Skeletal muscle cell (primary cell): ENCODE data around the gene TRAF3IP1.

Experiments used
- DNase-seq: peaks from one replicate; pipeline ENCODE4 v3.0.0-alpha.2; 2010; ENCODE audit warnings: low read depth
- H3K4me3 ChIP-seq: 2 replicates; pipeline ENCODE4 v1.5.1; 2011; ENCODE audit warnings: low read depth, mild to moderate bottlenecking, control low read depth, low read length, moderate library complexity

Gene TRAF3IP1

GRCh38 chr2:238336151-238336550, 15.8 kb downstream of the TRAF3IP1 start:
- DNase-seq = no peak
- no peak overlapping the region for H3K4me3 ChIP-seq

DNA sequence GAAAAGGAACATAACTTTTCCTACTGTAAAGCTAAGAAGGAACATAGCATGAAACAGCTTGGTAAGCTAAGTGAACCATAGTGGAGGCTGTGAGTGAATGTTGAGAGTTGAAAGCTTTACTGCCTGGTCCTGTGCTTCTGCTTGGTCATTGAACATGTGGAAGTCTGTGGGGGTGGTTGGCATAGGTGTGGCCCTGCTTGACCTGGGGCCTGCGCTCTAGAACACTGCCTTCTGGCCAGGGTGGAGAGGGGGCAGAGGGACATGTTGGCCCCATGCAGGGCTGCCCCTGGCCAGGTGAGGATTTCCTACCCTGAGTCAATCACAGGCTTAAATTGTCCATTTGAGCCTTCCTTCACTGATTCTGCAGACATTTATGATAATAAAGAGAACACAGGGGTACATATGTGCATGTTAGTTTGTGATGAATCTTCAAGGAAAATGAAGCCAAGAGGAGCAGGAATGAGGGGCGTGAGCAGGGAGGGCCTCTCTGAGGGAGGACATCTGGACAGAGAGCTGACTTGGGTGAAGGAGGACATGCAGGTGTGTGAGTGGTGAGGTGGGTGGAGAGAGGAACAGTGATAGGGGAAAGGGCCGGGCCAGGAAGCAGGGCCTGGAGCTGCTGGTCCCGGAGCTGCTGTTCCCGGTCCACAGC, 16.6 kb downstream of the TRAF3IP1 start:
- no peak for DNase-seq

DNA sequence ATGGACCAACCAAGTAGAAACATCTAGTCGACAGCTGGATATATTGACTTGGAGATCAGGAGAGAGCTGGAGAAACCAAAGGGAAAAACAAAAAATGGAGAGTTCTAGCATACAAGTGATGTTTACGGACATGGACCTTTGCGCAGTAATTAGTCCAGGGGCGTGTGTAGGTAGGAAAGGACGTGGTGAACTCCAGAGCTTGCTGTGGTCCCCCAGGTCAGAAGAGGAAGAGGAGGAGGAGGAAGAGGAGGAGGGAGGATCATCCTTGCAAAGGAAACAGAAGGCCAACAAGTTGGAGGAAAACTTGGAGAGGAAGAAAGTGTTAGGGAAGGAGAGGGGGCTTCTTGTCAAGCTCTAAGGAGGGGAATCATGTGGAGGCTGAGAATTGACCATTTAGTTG, 17.5 kb downstream of the TRAF3IP1 start:
- no peak for DNase-seq
- no peak overlapping the region for H3K4me3 ChIP-seq

More for the DNA sequence above, 16.6 kb downstream of the TRAF3IP1 start:
- no peak overlapping the region for H3K4me3 ChIP-seq

GRCh38 chr2:238338710-238339394, 18.5 kb downstream of the TRAF3IP1 start:
- no peak for DNase-seq
- H3K4me3 ChIP-seq = no peak overlapping the region

DNA sequence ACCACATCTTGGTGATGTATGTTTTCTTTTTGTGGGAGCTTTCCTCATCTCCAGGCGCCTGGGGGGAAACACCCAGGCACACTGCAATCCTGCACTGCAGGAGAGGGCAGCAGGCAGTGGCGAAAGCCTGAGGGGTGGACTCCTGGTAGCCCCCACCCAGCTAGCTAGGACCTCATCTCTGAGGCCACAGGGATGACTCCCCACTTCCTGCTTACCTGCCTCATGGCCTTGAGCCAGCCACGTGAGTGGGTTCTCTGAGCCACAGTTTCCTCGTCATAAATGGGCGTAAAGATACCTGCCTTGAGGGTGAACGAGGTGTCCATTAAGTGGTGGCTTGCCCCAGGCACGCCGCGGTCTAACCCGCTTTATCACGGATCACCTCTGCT, 19.1 kb downstream of the TRAF3IP1 start:
- no peak for DNase-seq
- no peak overlapping the region for H3K4me3 ChIP-seq

DNA sequence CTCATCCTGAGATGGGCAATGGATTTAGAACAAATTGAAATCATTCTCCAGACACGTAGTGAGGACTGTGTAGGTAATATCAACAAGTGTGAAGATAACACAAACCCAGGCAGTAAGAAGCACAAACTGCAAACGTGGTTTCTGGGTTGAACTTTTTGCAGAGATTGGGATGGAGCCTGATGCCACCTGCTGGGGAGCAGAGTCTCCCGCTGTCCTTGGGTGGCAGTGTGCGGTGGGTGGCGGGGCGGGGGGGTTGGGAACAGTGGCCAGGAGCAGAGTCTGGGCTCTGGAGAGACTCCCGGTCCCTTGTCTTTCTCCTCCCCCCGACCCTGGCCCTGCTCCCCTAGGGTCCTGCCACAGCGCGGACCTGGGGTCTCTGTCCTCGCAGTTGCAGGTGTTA, 19.5 kb downstream of the TRAF3IP1 start:
- no peak overlapping the region for H3K4me3 ChIP-seq
- DNase-seq = no peak

GRCh38 chr2:238341536-238341935, 21.2 kb downstream of the TRAF3IP1 start:
- no peak overlapping the region for H3K4me3 ChIP-seq
- DNase-seq = no peak

DNA sequence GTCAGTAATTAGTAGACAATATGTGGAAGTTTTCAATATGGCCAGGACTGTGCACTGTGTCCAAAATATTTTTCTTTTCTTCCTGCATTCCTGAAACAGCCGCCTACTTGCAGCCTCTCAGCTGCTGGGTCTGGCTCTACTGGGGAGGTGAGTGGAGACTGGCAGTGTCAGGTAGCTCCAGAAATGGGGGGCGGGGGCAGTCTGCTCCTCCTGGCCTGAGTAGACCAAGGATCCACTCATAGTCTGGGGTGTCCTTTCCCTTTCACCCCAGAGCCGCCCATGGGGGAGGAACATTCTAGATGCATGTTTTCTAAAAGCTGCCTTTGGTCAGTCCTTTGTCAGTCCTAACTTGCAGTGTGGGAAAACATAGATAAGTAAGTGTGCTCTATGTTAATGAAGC, 23.7 kb downstream of the TRAF3IP1 start:
- DNase-seq = no peak
- H3K4me3 ChIP-seq = no peak overlapping the region

DNA sequence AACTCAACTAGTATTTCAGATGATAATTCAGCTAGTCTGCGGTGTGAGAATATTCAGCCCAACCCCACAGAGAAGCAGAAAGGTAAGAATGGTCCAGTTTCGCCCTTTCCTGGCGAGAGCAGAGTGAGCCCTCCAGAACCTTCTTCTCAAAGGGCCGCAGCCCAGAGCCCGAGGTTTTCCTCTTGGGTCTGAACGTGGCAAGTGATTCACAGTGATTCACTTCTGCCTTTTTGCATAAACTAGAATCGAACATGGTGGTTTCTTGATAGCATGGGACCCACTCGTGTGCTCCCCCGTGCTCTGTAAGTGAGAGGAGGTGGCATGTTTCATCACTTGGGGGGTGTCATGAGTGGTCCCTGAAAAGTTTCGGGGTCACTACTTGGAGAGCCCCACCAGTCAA, 24.2 kb downstream of the TRAF3IP1 start:
- no peak for DNase-seq
- no peak overlapping the region for H3K4me3 ChIP-seq

DNA sequence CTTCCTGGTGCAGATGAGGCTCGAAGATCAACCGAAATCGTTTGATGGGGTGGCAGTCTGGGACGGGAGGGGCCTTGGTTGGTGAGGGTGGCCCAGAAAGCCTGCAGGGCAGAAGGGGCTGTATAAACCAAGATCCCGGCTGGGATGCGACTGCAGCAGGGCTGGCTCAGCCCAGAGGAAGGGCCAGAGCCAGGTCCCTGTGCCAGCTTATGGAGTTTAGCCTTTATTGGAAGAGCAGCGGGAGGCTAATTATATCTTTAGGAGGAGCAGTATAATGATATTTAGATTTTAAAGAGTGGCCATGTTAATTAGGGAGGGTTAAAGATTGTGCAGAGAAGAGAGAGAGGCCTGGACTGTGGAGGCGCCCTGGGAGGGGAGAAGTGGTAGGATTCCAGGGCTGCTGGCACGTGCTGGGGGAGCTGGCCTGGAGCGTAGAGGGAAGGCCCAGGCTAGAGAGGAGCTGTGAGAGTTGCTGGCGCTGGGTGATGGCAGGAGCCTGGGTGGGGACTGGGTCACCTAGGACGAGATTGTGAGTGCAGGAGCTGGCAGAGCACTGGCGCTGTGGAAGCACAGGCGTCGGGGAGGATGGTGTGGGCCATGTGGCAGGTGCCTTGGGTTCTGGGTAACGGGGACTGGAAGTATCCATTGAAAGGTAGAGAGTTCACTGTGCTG, 25.1 kb downstream of the TRAF3IP1 start:
- no peak for DNase-seq
- H3K4me3 ChIP-seq = no peak overlapping the region

GRCh38 chr2:238346544-238346943, 26.2 kb downstream of the TRAF3IP1 start:
- DNase-seq = no peak
- H3K4me3 ChIP-seq = no peak overlapping the region

GRCh38 chr2:238350150-238350897, 30.0 kb downstream of the TRAF3IP1 start:
- H3K4me3 ChIP-seq = no peak overlapping the region
- DNase-seq = no peak

- DNase-seq = no peak
- H3K4me3 ChIP-seq = no peak overlapping the region
Measured at GRCh38 chr2:238351315-238351714, 31.0 kb downstream of the TRAF3IP1 start.

- no peak overlapping the region for H3K4me3 ChIP-seq
- DNase-seq = no peak
Measured at GRCh38 chr2:238352361-238352760, 32.0 kb downstream of the TRAF3IP1 start.

DNA sequence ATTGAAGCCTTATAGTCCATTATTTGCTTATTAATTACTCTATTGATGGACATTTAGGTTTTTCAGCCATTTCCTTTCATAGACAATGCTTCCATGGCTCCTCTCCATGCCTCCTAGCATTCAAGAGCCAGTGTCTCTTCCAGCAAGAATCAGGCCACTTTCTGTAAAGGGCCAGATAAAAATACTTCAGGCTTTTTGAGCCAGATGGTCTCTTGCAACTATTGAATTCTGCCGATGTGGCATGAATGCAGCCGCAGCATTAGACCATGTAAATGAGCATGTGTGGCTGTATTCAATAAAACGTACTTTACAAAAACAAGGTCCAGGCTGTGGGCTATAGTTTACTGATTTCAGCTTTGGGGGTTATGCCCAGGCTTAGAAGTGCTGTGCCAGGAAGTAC, 38.5 kb downstream of the TRAF3IP1 start:
- H3K4me3 ChIP-seq = no peak overlapping the region
- no peak for DNase-seq

DNA sequence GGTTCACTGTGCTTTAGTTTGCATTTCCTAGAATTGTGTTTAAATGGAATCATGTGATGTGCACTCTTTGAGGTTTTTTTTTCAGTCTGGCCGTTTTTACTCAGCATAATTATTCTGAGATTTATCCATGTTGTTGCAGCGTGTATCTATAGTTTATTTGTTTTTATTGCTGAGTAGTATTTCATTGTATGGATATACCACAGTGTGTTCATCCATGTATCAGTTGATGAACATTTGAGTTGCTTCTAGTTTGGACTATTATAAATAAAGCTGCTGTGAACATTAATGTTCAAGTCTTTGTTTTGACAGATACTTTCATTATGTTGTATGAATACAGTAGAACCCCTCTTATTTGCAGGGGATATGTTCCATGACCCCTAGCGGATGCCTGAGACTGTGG, 39.1 kb downstream of the TRAF3IP1 start:
- no peak for DNase-seq
- H3K4me3 ChIP-seq = no peak overlapping the region

- DNase-seq = no peak
- no peak overlapping the region for H3K4me3 ChIP-seq
Measured at GRCh38 chr2:238361877-238362276, 41.6 kb downstream of the TRAF3IP1 start.

- H3K4me3 ChIP-seq = no peak overlapping the region
- no peak for DNase-seq
Measured at GRCh38 chr2:238362626-238363025, 42.3 kb downstream of the TRAF3IP1 start.

DNA sequence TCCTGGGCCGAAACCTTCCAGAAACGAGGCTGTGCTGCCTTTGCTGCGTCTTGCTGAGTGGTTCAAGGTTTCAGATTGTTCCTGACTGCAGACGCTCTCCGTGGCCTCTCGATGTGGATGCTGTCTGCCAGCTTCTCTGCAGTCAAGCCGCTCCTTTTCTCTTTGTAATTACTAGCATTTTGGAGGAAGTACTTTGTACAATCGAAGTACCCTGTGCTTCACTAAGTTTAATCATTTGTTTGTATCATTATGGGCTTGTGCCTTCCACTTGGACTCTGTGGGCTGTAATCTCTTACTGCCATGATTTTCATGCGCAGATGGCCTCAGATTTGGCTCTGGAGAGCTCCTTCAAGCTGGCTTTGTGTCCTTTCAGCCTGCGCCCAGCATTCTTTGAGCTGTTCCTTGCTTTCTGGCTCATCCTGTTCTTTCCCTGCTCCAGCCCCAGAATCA, 49.3 kb downstream of the TRAF3IP1 start:
- no peak overlapping the region for H3K4me3 ChIP-seq
- DNase-seq = no peak
